HL-60/S4 treated with retinoic acid at 250 ng/mL for 4 days and 3 days (cell line): ENCODE data around the gene NAA15.
"Not testable (repeated sequence)": the region's sequence is repeated elsewhere in the genome, so short reads cannot be mapped to it uniquely, and the experiment has no call there.

Experiments
- in situ Hi-C: fragments of 300-500 bp; cut with MboI; formaldehyde crosslinking; loops from 2 replicates; pipeline ENCODE4 v1.7.0; 2022; ENCODE audit warnings: low sequenced_read_pairs

The NAA15 gene

GRCh38 chr4:139301113-139301820 is at the start of gene NAA15:
TSS of gene NAA15 (plus strand) at chr4:139301505. CDS start at chr4:139301778, 273 bp downstream.
- in situ Hi-C loops: no loop called here

GRCh38 chr4:139253046-139253445 is 48.3 kb upstream of the NAA15 start:
- in situ Hi-C loops: no loop called here

DNA sequence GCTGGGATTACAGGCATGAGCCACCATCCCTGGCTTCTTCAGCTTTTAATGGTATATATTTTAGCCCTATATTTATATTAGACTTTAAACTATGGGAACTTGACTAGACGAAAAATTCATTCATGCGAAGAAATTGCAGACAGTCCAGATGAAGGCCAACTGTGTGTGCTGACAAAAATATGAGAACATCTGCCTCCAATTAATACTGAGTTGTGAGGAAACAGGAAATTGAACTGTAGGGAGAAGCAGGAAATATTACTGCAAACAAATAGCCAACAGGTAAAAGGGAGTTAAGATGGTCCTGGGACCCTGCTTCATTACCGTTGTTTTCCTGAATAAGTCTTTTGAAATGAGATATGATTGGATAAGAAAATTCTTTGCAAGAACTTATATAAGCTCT is 47.6 kb upstream of the NAA15 start:
- in situ Hi-C loops: no loop called here

DNA sequence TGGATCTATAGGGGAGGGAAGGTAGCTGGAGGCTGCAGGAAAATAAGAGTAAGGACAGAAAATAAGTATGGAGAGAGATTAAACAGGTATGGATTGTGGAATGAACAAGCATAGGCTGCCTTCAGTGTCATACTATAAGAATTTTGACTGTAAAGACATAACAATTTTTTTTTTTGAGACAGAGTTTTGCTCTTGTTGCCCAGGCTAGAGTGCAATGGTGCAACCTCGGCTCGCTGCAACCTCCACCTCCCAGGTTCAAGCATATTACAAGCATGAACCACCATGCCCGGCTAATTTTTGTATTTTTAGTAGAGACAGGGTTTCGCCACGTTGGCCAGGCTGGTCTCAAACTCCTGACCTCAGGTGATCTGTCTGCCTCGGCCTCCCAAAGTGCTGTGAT is 45.7 kb upstream of the NAA15 start:
- in situ Hi-C loops: not testable (repeated sequence)

DNA sequence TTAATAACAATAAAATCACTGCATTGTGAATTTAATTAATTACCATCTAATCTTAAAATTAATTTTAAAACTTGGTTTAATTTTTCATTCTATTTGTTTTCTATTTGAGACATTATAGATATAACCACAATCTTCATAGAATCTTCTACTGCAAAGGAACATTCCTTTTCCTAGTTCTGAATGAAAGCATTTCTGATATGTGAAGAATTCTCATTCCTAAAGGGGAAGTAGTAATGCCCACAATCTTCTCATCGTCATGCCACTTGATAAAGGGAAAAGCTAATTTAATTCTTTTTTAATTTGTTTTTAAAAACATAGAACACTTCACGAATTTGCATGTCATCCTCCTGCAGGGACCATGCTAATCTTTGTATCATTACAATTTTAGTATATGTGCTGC is 45.0 kb upstream of the NAA15 start:
- in situ Hi-C loops: no loop called here

GRCh38 chr4:139265654-139266053 is 35.7 kb upstream of the NAA15 start:
- in situ Hi-C loops: no loop called here

GRCh38 chr4:139266208-139266582 is 35.1 kb upstream of the NAA15 start:
- in situ Hi-C loops: no loop called here

- in situ Hi-C loops: no loop called here
Measured at GRCh38 chr4:139266583-139267257, 34.6 kb upstream of the NAA15 start.

GRCh38 chr4:139267301-139267700 is 34.0 kb upstream of the NAA15 start:
- in situ Hi-C loops: no loop called here

DNA sequence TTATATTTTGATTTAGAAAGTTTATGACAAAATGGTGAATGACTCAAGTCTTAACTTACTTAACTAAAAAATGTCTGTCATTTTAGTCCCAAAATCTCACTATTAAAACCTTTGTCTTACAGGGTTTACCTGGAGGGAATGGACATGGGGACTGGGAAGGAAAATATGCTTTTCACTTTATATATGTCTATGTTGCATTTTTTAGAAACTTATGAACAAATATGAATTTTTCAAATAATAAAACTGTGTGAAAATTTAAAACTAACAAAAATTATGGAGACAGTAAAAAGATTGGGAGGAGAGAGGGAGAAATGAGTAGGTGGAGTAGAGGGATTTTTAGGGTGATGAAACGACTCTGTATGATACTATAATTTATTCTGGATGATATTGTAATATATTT is 27.5 kb upstream of the NAA15 start:
- in situ Hi-C loops: no loop called here

DNA sequence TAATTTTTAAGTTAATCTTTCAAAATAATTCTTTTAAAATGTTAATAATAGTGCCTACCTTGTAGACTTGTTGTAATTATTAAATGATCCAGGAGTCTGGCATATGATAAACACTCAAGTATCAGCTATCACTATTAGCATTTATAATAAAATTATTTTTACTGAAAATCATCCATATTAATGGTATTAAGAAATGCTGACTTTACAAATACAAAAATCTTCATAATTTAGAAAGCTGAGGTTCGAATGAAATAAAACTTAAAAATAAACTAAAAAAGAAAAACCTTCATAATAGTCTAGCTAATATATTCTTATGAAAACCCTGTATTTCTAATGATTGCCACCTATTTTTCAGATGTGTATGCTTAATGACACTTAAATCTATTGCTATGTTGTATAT is 26.5 kb upstream of the NAA15 start:
- in situ Hi-C loops: no loop called here

- in situ Hi-C loops: no loop called here
Measured at GRCh38 chr4:139275281-139275735, 26.0 kb upstream of the NAA15 start.

GRCh38 chr4:139278485-139278884 is 22.8 kb upstream of the NAA15 start:
- in situ Hi-C loops: no loop called here

GRCh38 chr4:139278912-139279759 is 22.2 kb upstream of the NAA15 start:
- in situ Hi-C loops: no loop called here

- in situ Hi-C loops: no loop called here
Measured at GRCh38 chr4:139279760-139280620, 21.3 kb upstream of the NAA15 start, which contains the start of gene MGARP. TSS of gene MGARP (minus strand) at chr4:139280225. CDS start at chr4:139280158, 67 bp downstream.

GRCh38 chr4:139282065-139282720 is 19.1 kb upstream of the NAA15 start:
- in situ Hi-C loops: no loop called here

GRCh38 chr4:139282721-139283075 is 18.6 kb upstream of the NAA15 start:
- in situ Hi-C loops: no loop called here

DNA sequence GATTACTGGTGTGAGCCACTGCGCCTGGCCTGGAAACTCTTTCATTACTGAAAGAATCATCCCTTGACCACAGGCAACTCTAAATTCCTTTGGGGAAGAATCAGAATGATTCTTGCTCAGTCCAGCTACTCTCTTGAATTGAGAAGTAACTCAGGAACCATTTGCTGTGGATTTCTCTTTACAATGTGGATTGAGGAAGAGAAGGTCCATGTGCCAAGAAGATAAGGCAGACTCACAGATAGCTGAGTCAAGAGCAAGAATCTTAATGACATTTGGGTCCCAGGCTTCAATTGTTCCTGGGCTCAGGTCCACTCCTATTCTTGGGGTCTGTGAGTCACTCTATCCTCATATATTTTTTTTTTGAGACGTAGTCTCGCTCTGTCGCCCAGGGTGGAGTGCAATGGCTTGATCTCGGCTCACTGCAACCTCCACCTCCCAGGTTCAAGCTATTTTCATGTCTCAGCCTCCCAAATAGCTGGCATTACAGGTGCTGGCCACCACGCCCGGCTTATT is 15.1 kb upstream of the NAA15 start:
- in situ Hi-C loops: no loop called here

DNA sequence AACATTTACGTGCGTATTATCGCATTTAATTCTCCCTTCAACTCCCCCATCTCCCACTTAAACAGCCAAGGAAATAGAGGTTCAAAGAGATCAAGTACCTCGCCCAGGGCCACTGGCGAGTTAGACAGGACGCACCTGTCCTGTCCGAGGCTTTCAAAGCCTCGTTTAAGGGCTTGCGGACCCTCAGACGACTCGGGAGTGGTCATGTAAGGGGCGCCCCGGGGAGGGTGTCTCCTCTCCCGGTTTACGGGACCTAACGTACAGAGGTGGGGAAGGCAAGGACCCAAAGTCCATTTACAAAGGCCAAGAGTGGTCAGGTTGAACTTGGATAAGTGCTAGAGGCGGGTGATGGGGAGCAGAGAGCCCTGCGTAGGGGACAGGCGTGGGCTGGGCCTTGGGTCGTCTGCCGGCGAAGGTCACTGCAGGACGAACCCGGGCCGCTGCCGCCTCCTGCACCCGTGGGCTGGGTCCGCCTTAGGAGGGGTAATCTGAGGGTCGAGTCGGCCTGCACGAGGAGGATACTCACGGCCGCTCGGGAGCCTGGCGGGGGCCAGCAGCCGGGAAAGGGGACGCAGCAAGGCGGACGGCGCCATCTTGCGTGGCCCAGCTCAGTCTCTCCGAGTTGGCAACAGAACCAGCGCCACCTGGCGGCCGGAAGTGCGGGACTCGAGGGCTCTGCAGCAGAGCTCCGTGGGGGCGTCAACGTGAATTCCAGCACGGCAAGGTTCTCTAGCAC is 5.9 kb upstream of the NAA15 start:
- in situ Hi-C loops: no loop called here
